Measurements from ENCODE around the gene COPG1.

COPG1 gene

DNA sequence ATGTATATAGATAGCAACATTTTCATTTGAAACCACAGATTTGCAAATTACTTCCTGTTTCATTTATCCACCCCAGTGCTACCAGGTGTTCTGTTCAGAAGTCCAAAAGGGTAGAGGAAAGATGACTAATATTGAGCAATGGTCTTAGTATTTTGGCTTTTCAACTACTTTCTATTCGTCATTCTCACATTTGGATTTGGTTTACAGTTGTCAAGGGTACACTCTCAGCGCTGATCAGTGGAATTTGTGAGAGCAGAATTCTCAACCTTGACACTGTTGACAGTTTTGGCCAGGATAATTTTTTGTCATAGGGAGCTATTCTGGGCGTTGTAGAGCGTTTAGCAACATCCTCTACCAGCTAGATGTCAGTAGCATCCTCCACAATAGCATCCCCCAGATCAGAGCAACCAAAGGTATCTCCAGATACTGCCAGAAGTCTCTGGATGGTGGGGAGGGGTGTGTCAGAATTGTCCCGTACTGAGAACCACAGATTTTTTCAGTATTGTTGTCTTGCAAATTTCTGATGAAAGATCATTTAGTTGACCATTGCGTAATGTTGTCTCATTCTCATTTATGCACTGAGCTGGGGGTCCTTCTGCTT lies 33.4 kb downstream of the COPG1 start:
- DNase-seq = peak; percentile 12

DNA sequence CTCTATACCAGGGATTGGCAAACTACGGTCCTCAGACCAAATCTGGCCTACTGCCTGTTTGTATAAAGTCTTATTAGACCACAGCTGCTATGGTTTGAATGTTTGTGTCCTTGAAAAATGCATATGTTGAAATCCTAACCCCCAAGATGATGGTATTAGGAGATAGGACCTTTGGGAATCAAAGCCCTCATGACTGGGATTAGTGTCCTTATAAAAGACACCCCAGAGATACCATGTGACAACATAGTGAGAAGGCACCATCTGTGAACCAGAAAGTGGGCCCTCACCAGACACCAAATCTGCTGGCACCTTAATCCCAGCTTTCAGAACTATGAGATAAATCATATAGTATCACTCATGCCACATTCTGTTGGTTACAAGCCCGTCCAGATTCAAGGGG lies 36.7 kb downstream of the COPG1 start:
- DNase-seq = no peak

DNA sequence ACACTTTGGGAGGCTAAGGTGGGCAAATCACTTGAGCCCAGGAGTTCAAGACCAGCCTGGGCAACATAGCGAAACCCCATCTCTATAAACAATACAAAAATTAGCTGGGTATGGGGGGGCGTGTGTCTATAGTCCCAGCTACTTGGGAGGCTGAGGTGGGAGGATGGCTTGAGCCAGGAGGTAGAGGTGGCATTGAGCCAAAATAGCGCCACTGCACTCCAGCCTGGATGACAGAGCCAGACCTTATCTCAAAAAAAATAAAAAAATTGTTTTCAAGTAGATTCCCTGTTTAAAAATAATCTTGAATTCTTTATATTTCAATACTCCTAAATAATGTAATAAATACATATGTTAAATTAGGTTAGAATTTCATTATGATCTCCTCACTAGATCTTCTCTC lies 39.0 kb downstream of the COPG1 start:
- DNase-seq = no peak

DNA sequence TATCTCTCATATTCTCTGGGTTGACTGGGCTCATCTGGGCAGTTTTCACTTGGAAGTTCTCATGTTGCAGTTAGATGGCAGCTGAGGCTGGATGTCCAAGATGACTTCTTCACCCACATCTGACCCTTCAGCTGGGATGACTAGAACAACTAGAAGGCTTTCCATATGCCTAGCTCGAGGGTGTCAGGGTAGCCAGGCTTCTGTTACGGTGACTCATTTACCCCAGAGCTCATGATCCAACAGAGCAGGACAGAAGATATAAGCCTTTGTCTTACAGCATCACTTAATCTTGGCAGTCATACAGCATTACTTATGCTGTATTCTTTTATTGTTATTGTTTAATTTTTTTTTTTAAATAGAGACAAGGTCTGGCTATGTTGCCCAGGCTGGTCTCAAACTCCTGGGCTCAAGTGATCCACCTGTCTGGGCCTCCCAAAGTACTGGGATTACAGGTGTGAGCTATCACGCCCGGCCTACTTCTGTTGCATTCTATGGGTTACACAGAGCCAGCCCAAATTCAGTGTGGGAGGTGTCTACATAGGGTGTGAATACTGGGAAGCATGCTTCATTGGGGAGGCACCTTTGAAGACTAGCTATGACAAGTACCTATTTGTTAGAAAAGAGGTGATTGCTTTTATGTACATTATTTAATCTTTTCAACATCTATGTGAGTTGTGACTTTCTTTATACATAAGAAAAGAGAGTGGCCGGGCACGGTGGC lies 40.0 kb downstream of the COPG1 start:
- no peak for DNase-seq

DNA sequence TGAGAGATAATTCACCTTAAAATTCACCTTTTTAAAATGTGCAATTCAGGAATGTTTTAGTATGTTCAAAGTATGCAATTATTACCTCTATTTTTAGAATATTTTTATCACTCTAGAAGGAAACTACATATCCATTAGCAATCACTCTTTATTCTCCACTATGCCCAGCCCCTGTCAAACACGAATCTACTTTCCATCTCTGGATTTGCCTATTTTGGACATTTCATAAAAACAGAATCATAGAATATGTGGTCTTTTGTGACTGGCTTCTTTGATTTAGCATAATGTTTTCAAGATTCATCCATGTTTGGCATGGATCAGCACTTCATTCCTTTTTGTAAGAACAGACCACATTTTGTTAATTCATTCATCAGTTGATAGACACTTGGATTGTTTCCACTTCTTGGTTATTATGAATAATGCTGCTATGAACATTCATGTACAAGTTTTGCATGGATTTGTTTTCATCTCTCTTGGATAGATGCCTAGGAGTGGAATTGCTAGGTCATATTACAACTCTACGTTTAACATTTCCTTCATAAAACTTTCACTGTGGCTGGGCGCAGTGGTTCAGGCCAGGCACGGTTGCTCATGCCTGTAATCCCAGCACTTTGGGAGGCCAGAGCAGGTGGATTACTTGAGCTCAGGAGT lies 42.0 kb downstream of the COPG1 start:
- DNase-seq = no peak

DNA sequence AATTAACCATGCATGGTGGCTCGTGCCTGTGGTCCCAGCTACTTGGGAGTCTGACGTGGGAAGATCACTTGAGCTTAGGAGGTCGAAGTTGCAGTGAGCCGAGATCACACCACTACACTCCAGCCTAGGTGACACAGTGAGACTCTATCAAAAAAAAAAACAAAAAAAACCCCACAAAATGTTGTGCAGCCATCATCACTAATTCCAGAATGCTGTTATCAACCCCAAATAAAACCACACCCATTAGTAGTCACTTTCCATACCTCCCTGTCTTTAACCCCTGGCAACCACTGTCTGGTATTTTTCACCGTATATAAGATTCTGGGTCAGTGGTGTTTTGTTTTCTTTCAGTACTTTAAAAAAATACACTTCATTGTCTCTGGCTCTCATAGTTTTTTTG lies 45.9 kb downstream of the COPG1 start:
- no peak for DNase-seq

DNA sequence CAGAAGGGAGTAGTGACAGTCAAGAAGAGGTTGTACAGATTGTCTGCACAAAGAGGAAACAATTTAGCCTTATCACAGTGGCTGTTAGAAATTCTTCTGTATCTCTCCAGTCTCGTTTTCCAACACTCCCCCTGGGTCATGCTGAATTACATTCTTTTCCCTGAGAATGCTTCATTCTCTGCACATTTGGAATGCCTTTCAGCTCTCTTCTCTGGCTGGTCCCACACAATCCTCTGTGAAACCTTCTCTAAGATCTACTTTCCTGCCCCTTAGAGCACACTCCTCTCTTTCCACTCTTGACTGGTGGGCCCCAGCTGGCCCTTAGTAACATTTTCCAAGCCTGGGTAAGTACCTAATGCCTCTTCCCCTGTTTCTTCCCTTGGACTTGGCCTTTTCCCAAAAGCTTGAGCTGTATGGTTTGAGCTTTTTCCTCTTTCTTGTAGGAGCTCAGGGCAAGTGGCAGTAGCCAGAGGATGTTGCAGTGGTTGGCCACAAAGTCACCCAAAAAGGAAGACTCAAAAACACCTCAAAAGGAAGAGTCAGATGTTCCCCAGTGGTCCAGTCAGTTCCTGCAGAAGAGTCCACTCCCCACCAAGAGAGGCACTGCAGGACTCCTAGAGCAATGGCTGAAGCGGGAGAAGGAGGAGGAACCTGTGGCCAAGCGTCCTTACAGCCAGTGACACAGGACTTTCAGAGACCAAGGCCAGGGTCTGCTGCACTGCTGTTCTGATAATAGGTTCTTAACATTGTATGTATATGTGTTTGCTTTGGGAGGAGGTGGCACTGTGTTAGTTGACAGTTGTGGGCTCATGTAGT lies 54.9 kb downstream of the COPG1 start:
- no peak for DNase-seq

DNA sequence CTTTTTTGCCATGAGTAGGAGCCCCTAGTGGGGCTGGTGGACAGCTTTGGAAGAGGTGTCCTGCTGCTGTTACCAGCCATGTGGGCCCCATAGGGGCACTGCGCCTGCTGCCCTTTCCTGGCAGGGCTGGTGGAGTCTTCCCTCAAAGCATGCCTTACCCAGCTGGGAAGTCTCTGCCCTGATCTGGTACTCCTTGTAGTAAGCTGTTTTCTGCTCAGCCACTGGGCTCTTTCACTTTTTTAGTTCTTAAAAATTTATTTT lies 55.5 kb downstream of the COPG1 start:
- no peak for DNase-seq

DNA sequence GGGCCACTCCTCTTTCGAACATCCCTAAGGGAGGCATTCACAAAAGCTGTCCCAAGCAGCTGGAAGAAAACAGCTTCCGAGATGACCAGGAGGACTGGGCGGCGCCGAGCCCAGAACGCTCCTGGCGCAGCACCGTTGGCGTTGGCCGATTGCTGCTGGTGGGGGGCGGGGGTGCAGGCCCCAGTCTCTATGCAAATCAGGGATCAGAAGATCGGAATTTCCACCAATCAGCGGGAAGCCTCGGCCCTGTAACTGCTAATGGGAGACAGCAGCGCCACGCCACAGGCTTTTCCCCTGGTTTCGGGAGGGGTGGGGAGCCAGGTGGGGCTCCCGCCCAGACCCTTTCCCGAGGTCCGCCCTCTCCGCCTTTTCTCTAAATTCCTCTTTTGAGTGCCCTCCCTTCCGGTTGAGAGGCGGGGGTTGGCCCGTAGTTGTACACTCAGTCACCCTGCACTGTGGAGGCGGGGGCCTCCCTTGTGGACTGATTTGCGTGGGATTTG lies 56.2 kb downstream of the COPG1 start:
- DNase-seq = peak; percentile 28

DNA sequence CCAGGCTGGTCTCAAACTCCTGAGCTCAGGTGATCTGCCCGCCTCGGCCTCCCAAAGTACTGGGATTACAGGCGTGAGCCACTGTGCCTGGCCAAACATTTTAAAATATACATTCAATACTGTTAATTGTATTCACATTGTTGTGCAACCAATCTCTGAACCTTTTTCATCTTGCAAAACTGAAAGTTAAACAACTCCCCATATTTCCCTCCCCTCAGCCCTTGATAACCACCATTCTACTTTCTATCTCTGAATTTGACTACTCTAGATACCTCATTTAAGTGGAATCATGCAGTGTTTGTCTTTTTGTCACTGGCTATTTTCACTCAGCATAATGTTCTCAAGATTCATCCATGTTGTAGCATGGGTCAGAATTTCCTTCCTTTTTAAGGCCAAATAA lies 59.2 kb downstream of the COPG1 start:
- DNase-seq = no peak

DNA sequence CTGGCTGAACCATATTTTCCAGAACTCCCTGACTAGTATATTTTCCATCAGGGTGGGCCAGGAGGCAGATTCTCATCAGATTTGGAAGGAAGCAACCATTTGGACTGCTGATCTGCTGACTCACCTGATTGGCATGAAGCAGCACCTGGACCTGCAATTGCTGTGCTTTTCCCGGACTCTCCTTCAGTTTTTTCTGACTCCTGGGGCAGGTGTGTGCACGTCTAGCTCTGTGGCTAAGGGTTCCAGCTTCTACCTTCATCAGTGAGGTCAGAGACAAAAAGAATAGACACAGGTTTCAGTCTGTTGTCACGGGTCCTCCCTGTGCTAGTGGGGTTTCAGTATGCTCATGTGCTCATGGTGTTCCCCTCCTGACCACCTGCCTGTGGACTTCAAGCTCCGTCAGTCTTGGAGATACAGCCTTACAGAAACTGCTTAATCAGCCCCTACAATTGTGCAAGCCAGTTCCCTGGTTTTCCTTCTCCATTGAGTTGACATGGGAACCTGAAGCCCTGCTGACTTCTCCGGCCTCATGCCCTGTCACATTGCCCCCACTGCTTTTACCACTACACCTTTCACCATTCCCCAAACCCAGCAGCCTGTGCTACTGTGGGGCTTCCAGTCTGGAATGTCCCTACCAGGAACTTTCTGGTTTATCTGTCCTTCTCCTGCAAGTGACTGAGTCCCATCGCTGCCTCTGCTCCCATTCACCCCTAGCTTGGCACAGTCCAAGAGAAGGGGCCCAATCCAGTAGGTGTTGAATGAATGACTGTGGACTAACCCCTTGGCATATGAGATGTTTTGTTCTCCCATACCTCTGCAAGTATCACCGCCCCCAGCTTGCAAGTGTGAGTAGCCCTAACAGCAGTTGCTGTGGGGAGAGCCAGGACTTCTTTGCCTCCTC lies 61.0 kb downstream of the COPG1 start:
- DNase-seq = no peak

DNA sequence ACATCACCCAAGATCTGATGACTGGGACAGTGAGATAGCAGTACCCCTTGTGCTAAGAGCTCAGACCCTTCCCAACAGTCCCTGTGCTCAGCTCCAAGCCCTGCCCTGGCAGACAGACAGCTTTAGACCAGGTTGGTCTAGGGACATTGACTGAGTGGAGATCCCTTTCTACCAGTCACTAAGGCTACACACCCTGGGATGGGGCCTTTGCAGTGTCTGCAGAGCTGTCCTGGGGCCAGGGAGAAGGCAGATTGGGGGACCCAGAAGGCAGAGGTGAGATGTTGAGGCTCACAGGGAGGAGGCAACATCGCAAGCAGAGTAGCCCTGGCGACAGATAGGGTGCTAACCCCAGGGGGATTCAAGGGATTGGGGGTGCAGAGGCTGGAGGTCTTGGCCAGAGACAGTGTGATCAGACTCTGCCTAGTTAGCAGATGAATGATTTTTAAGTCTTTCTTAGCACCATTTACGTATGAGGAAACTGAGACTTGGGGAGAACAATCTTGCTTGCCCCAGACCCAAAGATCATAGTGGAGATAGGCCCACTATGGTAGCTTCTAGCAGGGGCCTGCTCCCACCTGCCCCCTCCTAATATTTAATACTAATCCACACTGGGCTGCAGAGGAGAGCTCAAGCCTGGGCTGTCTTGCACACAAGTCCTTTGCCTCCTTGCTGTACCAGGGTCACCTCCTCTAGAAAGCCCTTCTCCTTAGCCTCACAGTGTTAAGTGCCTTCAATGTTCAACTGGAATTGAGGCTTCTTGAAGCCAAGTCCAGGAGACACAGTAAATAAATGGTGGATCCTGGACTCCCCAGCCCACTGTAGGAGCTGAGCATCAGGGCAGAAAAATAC lies 61.9 kb downstream of the COPG1 start:
- DNase-seq = no peak

DNA sequence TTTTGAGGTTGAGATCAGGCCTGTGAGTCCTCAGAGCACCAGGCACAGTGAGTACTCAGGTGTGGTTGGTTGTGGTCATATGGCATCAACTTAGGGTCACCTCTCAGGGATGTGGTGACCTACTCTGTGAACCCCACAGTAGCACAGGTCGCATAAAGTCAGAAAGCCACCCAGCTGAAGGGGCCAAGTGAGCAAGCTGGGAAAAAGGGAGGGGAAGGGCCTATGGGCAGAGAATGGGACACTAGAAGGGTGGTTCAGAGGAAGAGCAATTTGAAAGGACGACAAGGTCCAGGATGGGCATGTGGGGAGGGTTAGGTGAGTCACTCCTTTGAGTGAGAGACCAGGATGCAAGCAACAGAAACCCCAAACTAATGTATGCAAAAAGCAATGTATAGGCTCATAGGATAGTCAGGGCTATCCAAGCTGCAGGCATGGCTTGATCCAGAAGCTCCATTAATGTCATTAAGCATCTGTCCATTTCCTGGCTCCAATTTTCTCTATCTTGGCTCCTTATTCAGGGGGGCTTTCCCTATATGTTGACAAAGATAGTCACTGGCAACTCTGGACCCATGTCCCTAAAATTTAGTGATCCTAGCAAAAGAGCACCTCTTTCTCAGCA lies 62.7 kb downstream of the COPG1 start:
- no peak for DNase-seq

DNA sequence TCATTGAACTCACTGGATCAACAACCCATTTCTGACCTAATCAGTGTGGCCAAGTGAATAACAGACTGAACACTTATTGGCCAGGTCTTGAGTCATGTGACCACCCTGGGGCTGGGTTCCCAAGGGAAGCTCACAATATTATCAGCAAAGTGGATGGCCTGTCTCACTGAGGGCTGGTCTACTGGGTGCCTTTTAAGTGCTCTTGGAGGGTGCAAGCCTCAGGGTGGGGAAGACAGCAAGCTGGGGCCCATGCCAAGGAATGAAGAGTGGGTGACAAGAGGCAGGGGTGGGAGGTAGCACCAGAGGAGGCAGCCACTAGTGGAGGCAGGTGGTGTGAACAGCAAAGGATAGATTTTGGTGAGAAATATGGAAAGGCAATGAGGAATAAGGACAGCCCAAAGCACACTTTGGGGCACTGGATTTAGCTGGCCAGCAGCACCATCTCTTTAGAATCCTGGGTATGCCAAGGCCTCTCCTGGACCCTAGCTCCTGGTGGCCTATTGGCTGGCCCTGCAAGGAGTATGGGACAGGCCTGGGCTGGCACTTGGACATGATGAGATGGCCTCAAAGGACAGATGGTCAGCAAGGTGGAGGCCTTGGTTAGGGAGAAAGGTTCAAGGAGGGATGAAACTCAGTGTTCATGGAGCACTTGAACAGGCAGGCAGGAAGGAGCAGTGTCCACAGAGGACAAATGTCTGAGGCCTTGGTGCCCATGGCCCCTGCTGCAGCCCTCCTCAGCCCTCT lies 63.4 kb downstream of the COPG1 start:
- DNase-seq = no peak

DNA sequence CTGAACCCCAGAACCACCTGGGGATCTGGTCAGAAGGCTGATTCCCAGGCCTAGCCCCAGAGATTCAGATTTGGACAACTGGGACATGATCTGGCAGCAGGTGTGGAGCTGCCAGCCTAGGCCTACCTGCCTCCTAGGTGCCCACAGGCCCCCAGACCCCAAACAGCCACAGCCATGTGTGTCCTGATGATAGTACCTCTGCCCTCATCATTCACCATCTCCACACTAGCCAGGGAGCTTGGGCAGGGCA lies 63.9 kb downstream of the COPG1 start:
- no peak for DNase-seq

DNA sequence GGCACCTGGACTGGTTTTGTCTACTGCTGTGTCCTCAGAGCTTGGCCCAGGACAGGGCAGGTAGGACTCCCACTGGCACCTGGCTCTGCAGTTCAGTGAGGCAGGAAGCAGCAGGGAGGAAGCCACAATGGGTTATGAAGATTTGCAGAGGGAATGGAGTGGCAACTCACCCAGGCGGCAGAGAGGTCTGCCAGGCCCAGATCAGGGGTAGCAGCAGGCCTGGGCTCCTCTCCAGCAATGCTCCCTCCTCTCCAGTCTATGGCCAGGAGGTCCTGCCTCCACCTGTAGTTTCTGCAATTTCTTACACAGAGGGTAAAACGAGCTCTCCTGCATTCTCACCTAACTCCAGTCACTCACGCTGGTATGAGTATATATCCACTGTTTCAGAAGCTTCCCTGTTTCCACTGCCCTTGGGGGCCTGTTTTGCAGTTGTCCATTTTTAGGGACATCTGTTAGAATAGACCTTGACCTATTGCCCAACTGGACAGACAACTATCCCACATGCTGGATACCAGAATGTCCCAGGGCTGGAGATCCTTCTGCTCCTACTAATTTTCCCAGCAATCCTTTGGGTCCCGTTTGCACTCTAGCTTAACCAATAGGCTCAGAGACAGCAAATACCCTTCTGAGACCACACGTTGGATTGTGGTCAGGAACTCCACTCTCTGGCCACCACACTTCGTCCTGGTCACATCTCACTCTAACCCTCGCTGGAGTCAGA lies 64.4 kb downstream of the COPG1 start:
- peak; percentile 24 for DNase-seq

DNA sequence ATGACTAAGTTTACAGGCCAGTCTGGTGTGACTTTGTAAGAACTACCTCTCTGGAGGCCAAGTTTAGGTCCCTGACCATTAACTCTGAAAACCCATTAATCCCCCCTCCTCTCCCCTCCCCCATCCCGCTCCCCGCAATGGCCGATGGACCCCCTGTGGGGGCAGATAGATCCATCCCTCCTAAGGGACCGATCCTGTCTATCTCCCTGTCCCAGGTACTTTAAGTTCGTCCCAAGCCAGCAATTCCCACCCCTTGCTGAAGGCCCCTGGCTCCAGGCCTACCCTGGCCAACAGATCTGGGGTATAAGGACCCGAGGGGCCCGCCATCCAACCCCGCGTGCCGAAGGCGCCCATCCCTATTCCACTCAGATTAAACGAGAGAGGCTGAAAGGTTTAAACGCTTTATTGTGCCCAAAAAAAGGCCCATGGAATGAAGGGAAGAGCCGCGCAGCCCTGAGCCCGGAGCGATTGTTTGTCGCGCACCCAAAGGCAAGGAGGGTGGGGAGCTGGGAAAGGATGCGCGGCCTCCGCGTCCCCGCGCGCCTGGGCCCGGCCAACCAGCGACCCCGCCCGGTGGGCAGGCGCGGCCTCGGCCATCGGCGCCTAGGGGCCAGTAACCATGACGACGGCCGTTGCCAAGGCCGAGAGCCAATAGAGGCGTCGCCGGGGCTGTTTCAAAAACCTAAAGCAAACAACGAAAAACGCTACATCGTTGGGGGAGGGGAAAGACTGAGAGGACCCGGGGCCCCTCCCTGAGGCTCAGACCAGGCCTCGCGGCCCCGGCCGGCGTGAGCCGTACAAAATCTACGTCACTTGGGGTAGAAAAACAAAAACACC lies 65.2 kb downstream of the COPG1 start:
- DNase-seq = peak; percentile 62

DNA sequence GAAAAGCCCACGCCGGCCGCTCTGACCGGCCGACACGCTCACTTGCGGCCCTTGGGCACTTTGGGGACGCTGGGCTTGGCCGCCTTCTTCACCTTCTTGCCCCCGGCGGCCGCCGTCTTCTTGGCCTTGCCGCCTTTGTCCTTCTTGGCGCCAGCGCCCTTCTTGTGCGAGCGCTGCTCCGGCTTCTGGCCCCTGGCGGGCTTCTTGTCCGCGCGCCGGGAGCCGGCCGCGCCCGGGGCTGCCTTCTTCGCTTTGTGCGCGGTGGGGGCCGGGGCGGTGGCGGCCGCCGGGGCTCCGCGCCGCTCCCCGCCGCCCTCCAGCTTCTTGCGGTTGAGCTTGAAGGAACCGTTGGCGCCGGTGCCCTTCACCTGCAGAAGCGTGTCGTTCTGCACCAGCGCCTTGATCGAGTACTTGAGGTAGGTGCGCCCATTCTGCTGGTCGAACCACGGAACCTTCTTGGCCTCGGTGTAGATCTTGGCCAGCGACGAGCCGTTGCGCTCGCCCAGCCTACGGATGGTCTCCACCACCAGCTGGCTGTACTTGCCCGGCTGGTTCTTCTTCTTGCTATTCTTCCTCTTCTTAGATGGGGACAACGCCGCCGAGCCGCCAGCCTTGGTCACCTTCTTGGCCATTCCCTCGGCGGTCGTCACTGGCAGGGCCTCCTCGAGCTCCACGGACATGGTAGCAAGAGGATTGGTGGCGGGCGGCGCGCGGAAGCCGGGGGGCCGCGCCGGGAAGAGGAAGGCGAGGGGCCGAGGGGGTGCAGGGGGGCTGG lies 66.0 kb downstream of the COPG1 start:
- DNase-seq = peak; percentile 50

DNA sequence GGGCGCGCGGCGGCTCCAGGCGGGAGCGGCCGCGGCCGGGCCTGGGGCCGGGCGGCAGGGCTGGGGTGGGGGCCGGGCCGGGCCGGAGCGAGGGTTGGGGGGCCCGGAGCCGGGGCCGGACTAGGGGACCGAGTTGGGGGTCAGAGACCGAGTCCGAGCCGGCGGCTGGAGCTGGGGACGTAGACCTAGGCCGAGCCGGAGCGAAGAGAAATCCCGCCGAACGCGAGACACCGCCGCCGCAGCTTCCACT lies 66.5 kb downstream of the COPG1 start:
- no peak for DNase-seq

Data from CD4-positive, alpha-beta T cell treated with Interleukin-17A for 4 hours (primary cell).